Activated CD8-positive, alpha-beta T cell treated with anti-CD3 and anti-CD28 coated beads for 36 hours (primary cell): ENCODE measurements around the gene PLPPR2. TPM values are rescaled to one million over a fixed set of nuclear protein-coding genes. Genes with fewer than 3 reads are reported as not detected.

ENCODE experiments used
- ATAC-seq: fragments of 200-7000 bp; cut with Tn5 transposase; one replicate; pipeline ENCODE4 v1.10.0; 2021; ENCODE audit warnings: mild to moderate bottlenecking, moderate library complexity
- CTCF ChIA-PET: fragments of 350-600 bp; sonication (Branson Sonifier 250); formaldehyde crosslinking; loops from one replicate; lab custom pipeline; 2021; ENCODE audit warnings: antibody characterized with exemption; lab: Charles Lee
- POLR2A ChIA-PET: fragments of 350-600 bp; sonication (Branson Sonifier 250); formaldehyde crosslinking; loops from one replicate; lab custom pipeline; 2021; ENCODE audit warnings: antibody characterized with exemption; lab: Charles Lee
- DNase-seq: peaks from one replicate; pipeline ENCODE4 v3.0.0-alpha.2; 2020
- H3K27ac Mint-ChIP-seq: one replicate; pipeline ENCODE4 v1.8.0; 2021; ENCODE audit warnings: mild to moderate bottlenecking, mixed read lengths
- H3K27me3 Mint-ChIP-seq: one replicate; pipeline ENCODE4 v1.8.0; 2021; ENCODE audit warnings: mixed read lengths
- H3K36me3 Mint-ChIP-seq: one replicate; pipeline ENCODE4 v1.8.0; 2021; ENCODE audit warnings: low read depth, mixed read lengths
- H3K4me1 Mint-ChIP-seq: one replicate; pipeline ENCODE4 v1.8.0; 2021; ENCODE audit warnings: low read depth, mixed read lengths
- H3K4me3 Mint-ChIP-seq: one replicate; pipeline ENCODE4 v1.8.0; 2021; ENCODE audit warnings: mild to moderate bottlenecking, moderate library complexity, mixed read lengths
- H3K9me3 Mint-ChIP-seq: one replicate; pipeline ENCODE4 v1.8.0; 2021; ENCODE audit warnings: mixed read lengths
- intact Hi-C: fragments of 100-400 bp; cut with micrococcal nuclease; formaldehyde crosslinking; loops from one replicate; pipeline ENCODE4 v1.10.0; 2022
- total RNA-seq, 2 experiments: library from RNA; stranded (reverse); gene quantifications; one replicate each; pipeline ENCODE4 v1.2.3, GENCODE V29; 2021
- TF ChIP-seq, protein P1 (sequence below): fragments of 200-600 bp; IDR thresholded peaks from one replicate; pipeline ENCODE4 v1.8.0; 2022; ENCODE audit warnings: antibody characterized with exemption, mild to moderate bottlenecking

PLPPR2 gene
- total RNA-seq, 2 experiments from 2014 or later = 1.2 to 1.8 TPM

- Mint-ChIP-seq H3K27me3 (peaks cover 18% of the 10 kb centered on the region), H3K36me3 (no peaks in the 10 kb centered on the region), H3K27ac (no peak overlapping the region), H3K4me1 (peaks cover 18% of the 10 kb centered on the region), H3K4me3 (no peak overlapping the region), H3K9me3 (no peaks in the 10 kb centered on the region)
- ATAC-seq (no peak), DNase-seq (no peak)
- ChIA-PET POLR2A (interaction anchor here (1.3 kb wide), 1 partner anchor 80 kb away, joined by 3 read pairs; no protein-coding TSS in a partner anchor), CTCF (interaction anchor here (0.9 to 2.2 kb wide), 3 partner anchors 17 to 59 kb away, joined by 3 to 8 read pairs (median 5); partner anchors contain the start of gene RAB3D)
- TF ChIP-seq, protein P1, sequence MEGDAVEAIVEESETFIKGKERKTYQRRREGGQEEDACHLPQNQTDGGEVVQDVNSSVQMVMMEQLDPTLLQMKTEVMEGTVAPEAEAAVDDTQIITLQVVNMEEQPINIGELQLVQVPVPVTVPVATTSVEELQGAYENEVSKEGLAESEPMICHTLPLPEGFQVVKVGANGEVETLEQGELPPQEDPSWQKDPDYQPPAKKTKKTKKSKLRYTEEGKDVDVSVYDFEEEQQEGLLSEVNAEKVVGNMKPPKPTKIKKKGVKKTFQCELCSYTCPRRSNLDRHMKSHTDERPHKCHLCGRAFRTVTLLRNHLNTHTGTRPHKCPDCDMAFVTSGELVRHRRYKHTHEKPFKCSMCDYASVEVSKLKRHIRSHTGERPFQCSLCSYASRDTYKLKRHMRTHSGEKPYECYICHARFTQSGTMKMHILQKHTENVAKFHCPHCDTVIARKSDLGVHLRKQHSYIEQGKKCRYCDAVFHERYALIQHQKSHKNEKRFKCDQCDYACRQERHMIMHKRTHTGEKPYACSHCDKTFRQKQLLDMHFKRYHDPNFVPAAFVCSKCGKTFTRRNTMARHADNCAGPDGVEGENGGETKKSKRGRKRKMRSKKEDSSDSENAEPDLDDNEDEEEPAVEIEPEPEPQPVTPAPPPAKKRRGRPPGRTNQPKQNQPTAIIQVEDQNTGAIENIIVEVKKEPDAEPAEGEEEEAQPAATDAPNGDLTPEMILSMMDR = no peak
- intact Hi-C loops = no loop called here
Measured at GRCh38 chr19:11322269-11323024, 32.8 kb upstream of the PLPPR2 start.

GRCh38 chr19:11323601-11324078 is 31.6 kb upstream of the PLPPR2 start:
- intact Hi-C loops = no loop called here
- DNase-seq (no peak), ATAC-seq (no peak)
- no peaks in the 10 kb centered on the region for H3K36me3 Mint-ChIP-seq
- peaks cover 18% of the 10 kb centered on the region for H3K4me1 Mint-ChIP-seq
- peak overlapping the region; percentile 49 for H3K4me3 Mint-ChIP-seq
- peak overlapping the region; percentile 83 for H3K27ac Mint-ChIP-seq
- TF ChIP-seq, protein P1 = no peak
- ChIA-PET CTCF (interaction anchor here (2.2 kb wide), 1 partner anchor 58 kb away, joined by 8 read pairs; no protein-coding TSS in a partner anchor), POLR2A (interaction anchor here (0.8 to 1.3 kb wide), 2 partner anchors 22 to 81 kb away, joined by 3 read pairs; partner anchors contain the start of genes CCDC159 and TMEM205)
- no peaks in the 10 kb centered on the region for H3K9me3 Mint-ChIP-seq
- peaks cover 13% of the 10 kb centered on the region for H3K27me3 Mint-ChIP-seq

DNA sequence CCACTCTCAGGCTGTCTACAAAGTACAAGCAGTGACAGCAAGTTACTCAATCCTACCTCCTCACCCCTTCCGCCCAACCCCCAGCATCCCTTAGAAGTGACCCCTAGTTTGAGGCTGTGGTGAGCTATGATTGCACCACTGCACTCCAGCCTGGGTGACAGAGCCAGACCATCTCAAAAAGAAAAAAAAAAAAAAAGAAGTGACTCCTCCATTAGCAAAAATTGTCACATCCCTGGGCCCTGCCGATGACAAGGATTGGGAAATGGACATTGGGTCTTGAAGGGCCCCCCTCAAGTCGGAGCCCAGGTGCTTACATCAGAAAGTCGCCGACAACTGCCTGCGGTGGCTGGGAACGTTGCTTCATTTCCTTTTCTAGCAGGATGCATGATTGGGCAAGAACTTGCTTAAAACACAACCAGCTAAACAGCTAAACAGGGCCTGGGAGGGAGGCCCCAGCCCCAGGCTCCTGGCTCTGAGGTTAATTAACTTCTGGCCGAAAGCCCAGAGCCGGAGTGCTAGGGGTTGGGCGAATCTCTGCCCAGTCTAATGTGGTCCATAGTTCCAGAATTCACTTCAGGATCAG is 31.1 kb upstream of the PLPPR2 start:
- Mint-ChIP-seq H3K4me1 (peaks cover 18% of the 10 kb centered on the region), H3K36me3 (no peaks in the 10 kb centered on the region)
- ATAC-seq = peak; percentile 89

DNA sequence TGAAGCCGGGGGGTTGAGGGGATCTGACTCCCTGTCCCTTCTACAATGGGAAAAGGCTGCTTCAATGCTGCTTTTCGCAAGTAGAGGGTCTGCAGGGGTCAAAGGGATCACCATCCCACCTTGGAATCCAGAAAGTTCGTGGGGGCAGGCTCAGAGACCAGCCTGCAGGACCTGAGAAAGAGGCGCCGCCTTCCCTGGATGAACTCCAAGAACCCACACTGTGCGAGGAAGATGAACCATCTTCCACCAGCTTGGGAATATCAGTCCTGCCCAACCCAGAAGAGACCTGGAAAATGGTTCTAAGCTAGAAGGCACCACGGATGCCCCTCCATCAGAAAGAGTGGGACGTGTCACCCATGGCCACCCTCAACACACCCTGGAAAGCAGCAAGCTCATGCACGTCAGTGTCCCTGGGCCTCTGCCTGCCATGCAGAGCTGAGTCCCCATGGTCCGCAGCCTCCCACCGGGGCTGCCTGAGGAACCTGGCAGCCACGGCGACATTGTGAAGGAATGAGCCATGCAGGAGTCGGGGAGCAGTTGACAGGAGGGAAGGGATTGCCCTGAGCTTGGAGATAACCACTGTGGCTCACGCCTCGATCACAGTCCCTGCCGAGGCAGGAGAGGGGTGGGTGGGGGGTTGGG is 30.4 kb upstream of the PLPPR2 start:
- ChIA-PET POLR2A (interaction anchor here (0.8 to 1.7 kb wide), 3 partner anchors 10 to 56 kb away, joined by 3 to 4 read pairs (median 4); partner anchors contain the start of gene RAB3D), CTCF (interaction anchor here (1.1 to 2.7 kb wide), 3 partner anchors 14 to 31 kb away, joined by 3 to 6 read pairs (median 3); partner anchors contain the start of genes RAB3D and TMEM205)
- Mint-ChIP-seq H3K9me3 (no peaks in the 10 kb centered on the region), H3K27me3 (peaks cover 13% of the 10 kb centered on the region), H3K4me1 (peaks cover 18% of the 10 kb centered on the region), H3K27ac (peak overlapping the region; percentile 83), H3K36me3 (no peaks in the 10 kb centered on the region), H3K4me3 (peak overlapping the region; percentile 49)
- intact Hi-C loops = no loop called here
- ATAC-seq = no peak
- DNase-seq = no peak
- TF ChIP-seq, protein P1 = no peak

More for the DNA sequence above, 31.1 kb upstream of the PLPPR2 start:
- ChIA-PET POLR2A (interaction anchor here (0.8 to 1.7 kb wide), 5 partner anchors 11 to 81 kb away, joined by 3 to 4 read pairs (median 3); partner anchors contain the start of genes CCDC159, RAB3D and TMEM205), CTCF (interaction anchor here (0.6 to 2.7 kb wide), 4 partner anchors 9 to 57 kb away, joined by 3 to 8 read pairs (median 4); partner anchors contain the start of genes RAB3D and TMEM205)
- peak overlapping the region; percentile 83 for H3K27ac Mint-ChIP-seq
- DNase-seq = peak; percentile 74
- TF ChIP-seq, protein P1 = no peak
- H3K27me3 Mint-ChIP-seq = peaks cover 13% of the 10 kb centered on the region
- no peaks in the 10 kb centered on the region for H3K9me3 Mint-ChIP-seq
- intact Hi-C loops = no loop called here
- peak overlapping the region; percentile 49 for H3K4me3 Mint-ChIP-seq
